HepG2 (cell line): ENCODE results near the gene DSN1. TPM values are rescaled to one million over a fixed set of nuclear protein-coding genes. Genes with fewer than 3 reads are reported as not detected.

Source experiments
- ATAC-seq: fragments of 200-7000 bp; cut with Tn5 transposase; 3 replicates; pipeline ENCODE4 v1.9.1; 2020; ENCODE audit warnings: mild to moderate bottlenecking, moderate library complexity
- BruUV-seq: library from RNA; stranded (reverse); fragments of 400-500 nt; replicated peaks from 2 replicates; lab custom pipeline; 2021; lab: Mats Ljungman, UMichigan
- CTCF ChIA-PET: fragments of 300-600 bp; formaldehyde crosslinking; extraction: SDS; loops from one replicate; lab custom pipeline; 2021; ENCODE audit warnings: low total read pairs, inconsistent platforms, low intra/inter-chr PET ratio; lab: Yijun Ruan, JAX
- POLR2A ChIA-PET: fragments of 350-600 bp; sonication (Branson Sonifier 250); formaldehyde crosslinking; loops from one replicate; lab custom pipeline; 2020; ENCODE audit warnings: antibody characterized with exemption, inconsistent platforms; lab: Yijun Ruan, JAX
- DNase-seq: peaks from one replicate; pipeline ENCODE4 v3.0.0-alpha.2; 2015; ENCODE audit warnings: low spot score
- FAIRE-seq: peaks from 3 replicates; lab custom pipeline; 2011; peaks lifted over from hg19 to GRCh38; lab: Jason Lieb, UNC
- H2AFZ ChIP-seq: one replicate; pipeline ENCODE4 v1.6.1; 2011; ENCODE audit warnings: low read length, inconsistent platforms
- H3K27ac ChIP-seq: fragments of 300-600 bp; 3 replicates; pipeline ENCODE4 v1.8.0; 2011; ENCODE audit warnings: mixed run types, mild to moderate bottlenecking, mixed read lengths, low read length, inconsistent platforms; ENCODE audit not compliant: insufficient read depth; ENCODE audit errors: extremely low read length
- H3K27me3 ChIP-seq, 2 experiments: fragments of 200-600 bp in 1 of 2; 2 replicates in 1 of 2; 3 replicates in 1 of 2; pipeline versions ENCODE4 v1.6.0 to v1.8.0; 2011; ENCODE audit warnings: low read length in 2 of 2, mild to moderate bottlenecking in 2 of 2, moderate library complexity in 2 of 2, inconsistent platforms in 1 of 2; ENCODE audit not compliant: insufficient read depth in 2 of 2, control insufficient read depth in 1 of 2
- H3K36me3 ChIP-seq, 2 experiments: fragments of 200-600 bp in 1 of 2; replicated peaks in 1 of 2; 2 replicates in 1 of 2; 3 replicates in 1 of 2; pipeline versions ENCODE4 v1.5.1 to v1.8.0; 2011; ENCODE audit warnings: low read length in 2 of 2, inconsistent platforms in 1 of 2; ENCODE audit not compliant: insufficient read depth in 2 of 2, control insufficient read depth in 1 of 2
- H3K4me1 ChIP-seq: 2 replicates; pipeline ENCODE4 v1.5.1; 2012; ENCODE audit warnings: low read length, inconsistent platforms; ENCODE audit not compliant: insufficient read depth
- H3K4me2 ChIP-seq: 2 replicates; pipeline ENCODE4 v1.6.0; 2011; ENCODE audit warnings: low read depth, low read length, inconsistent platforms
- H3K4me3 ChIP-seq, 3 experiments: fragments of 200-600 bp in 1 of 3; sonication (generic), shearing (Covaris generic) in 1 of 3; replicated peaks in 1 of 3; 2 replicates each; pipeline ENCODE4 v1.5.1; 2011 to 2016; ENCODE audit warnings: low read length in 3 of 3, inconsistent platforms in 2 of 3, low read depth in 2 of 3, mild to moderate bottlenecking in 2 of 3, control low read depth in 1 of 3, mixed read lengths in 1 of 3; ENCODE audit not compliant: insufficient read depth in 1 of 3
- H3K79me2 ChIP-seq: one replicate; pipeline ENCODE4 v1.6.1; 2011; ENCODE audit warnings: low read length, inconsistent platforms; ENCODE audit not compliant: insufficient read depth
- H3K9ac ChIP-seq: 2 replicates; pipeline ENCODE4 v1.6.0; 2011; ENCODE audit warnings: mild to moderate bottlenecking, low read depth, low read length, inconsistent platforms; ENCODE audit not compliant: insufficient read depth
- H3K9me3 ChIP-seq: 2 replicates; pipeline ENCODE4 v1.5.1; 2012; ENCODE audit warnings: mild to moderate bottlenecking, low read length
- H4K20me1 ChIP-seq: 2 replicates; pipeline ENCODE4 v1.6.0; 2011; ENCODE audit warnings: inconsistent platforms, mild to moderate bottlenecking, low read length, moderate library complexity; ENCODE audit not compliant: insufficient read depth
- EP300 ChIP-seq, 3 experiments: sonication (generic) in 1 of 3; formaldehyde crosslinking in 1 of 3; IDR thresholded peaks; 2 replicates each; pipeline versions ENCODE4 v1.5.1 to v1.6.1; 2011 to 2020; ENCODE audit warnings: low read depth in 2 of 3, low read length in 2 of 3, borderline replicate concordance in 1 of 3, improper control_type of control experiment in 1 of 3, mild to moderate bottlenecking in 1 of 3, missing genetic modification reagents in 1 of 3, moderate library complexity in 1 of 3
- USF2 ChIP-seq, 2 experiments: sonication (generic) in 1 of 2; formaldehyde crosslinking in 1 of 2; IDR thresholded peaks; 2 replicates each; pipeline versions ENCODE4 v1.5.1 to v1.6.1; 2011 to 2020; ENCODE audit warnings: borderline replicate concordance in 1 of 2, low read depth in 1 of 2, low read length in 1 of 2, mild to moderate bottlenecking in 1 of 2, missing genetic modification reagents in 1 of 2, moderate library complexity in 1 of 2
- ZNF121 ChIP-seq: sonication (generic); formaldehyde crosslinking; IDR thresholded peaks from 2 replicates; pipeline ENCODE4 v1.5.0; 2020; ENCODE audit warnings: mild to moderate bottlenecking, missing genetic modification reagents
- ZNF660 ChIP-seq: sonication (generic); formaldehyde crosslinking; IDR thresholded peaks from 2 replicates; pipeline ENCODE4 v1.5.1; 2020; ENCODE audit warnings: mild to moderate bottlenecking, low read depth, missing genetic modification reagents, borderline replicate concordance
- ZNF770 ChIP-seq: sonication (generic); formaldehyde crosslinking; IDR thresholded peaks from 2 replicates; pipeline ENCODE4 v1.5.0; 2020; ENCODE audit warnings: mild to moderate bottlenecking, missing genetic modification reagents
- WGBS: methylation state at CpG from one replicate; pipeline ENCODE4 v1.1.6; 2017; ENCODE audit warnings: low lambda C conversion rate; 5-methylcytosine and 5-hydroxymethylcytosine counted together
- in situ Hi-C: cut with HindIII; loops from 2 replicates; pipeline ENCODE4 v1.10.0; 2017; ENCODE audit warnings: low pct_unique_long_range_greater_than_20kb; ENCODE audit not compliant: extremely low pct_ligation_motif_present
- intact Hi-C: fragments of 100-400 bp; cut with micrococcal nuclease; formaldehyde crosslinking; loops from one replicate; pipeline ENCODE4 v1.10.0; 2022; ENCODE audit not compliant: unreplicated experiment
- polyA plus RNA-seq, 8 experiments: library from polyadenylated mRNA; depleted of rRNA in 3 of 8; stranded (reverse) in 7 of 8; unstranded in 1 of 8; fragments of >200 nt; fragmentation: Illumina TruSeq in 4 of 8; extraction: Trizol in 4 of 8; gene quantifications; 2 replicates each; pipeline versions ENCODE4 v1.2.1 to v1.2.3, GENCODE V29; 2011 to 2016; ENCODE audit warnings: low read depth in 4 of 8, missing spikeins in 1 of 8, mixed read lengths in 1 of 8; ENCODE audit not compliant: insufficient read depth in 1 of 8
- total RNA-seq, 5 experiments: library from RNA; depleted of rRNA; stranded (reverse); fragments of >200 nt; fragmentation: Illumina TruSeq; extraction: Trizol; gene quantifications; 2 replicates each; pipeline ENCODE4 v1.2.3, GENCODE V29; 2016; ENCODE audit warnings: low read depth in 1 of 5

Gene DSN1
- total and polyA plus RNA-seq, 2 of the 13 experiments (the other 11 are each of a cell fraction or from before 2014, with no cell fraction given): 18.7 to 53.7 TPM

- H4K20me1 ChIP-seq: no peaks in the 10 kb centered on the region
- CTCF ChIA-PET: no interaction called here
- TF ChIP-seq EP300 (IDR thresholded peaks at IDR 0.05; ENCODE audit: low read depth in 2 of 2, low read length in 2 of 2): no peak
- no peak for TF ChIP-seq EP300 (CRISPR knock-in tag; IDR thresholded peaks at IDR 0.05; ENCODE audit: borderline replicate concordance)
- TF ChIP-seq USF2 (IDR thresholded peaks at IDR 0.05; ENCODE audit: low read depth, low read length): no peak
- TF ChIP-seq USF2 (CRISPR knock-in tag; IDR thresholded peaks at IDR 0.05; ENCODE audit: borderline replicate concordance): 0 out of 2 replicates have a peak, but pooled peaks have one; percentile 12
- TF ChIP-seq, all 625 proteins: peak for 1
- WGBS: 92% methylated on average over 4 of the region's 4 CpGs
- Histone ChIP-seq H3K9me3 (no peaks in the 10 kb centered on the region), H3K4me3 (no peak overlapping the region), H3K9ac (no peak overlapping the region), H3K36me3 (peaks cover 17 to 34% of the 10 kb centered on the region in 2 experiments), H3K27ac (no peak overlapping the region), H3K4me2 (no peak overlapping the region), H3K79me2 (no peaks in the 10 kb centered on the region), H3K27me3 (no peaks in the 10 kb centered on the region), H3K4me1 (no peaks in the 10 kb centered on the region), H2AFZ (no peak overlapping the region)
- DNase-seq (no peak), ATAC-seq (no peak), FAIRE-seq (no peak)
- in situ Hi-C loops: no loop called here
- POLR2A ChIA-PET: no interaction called here
- BruUV-seq: no TSS peak
- intact Hi-C loops: no loop called here
Measured at GRCh38 chr20:36818861-36819260, 45.3 kb upstream of the DSN1 start.

- POLR2A ChIA-PET: no interaction called here
Measured at GRCh38 chr20:36818185-36818584, 44.6 kb upstream of the DSN1 start.

More at GRCh38 chr20:36818185-36818584, 44.6 kb upstream of the DSN1 start:
- no peaks in the 10 kb centered on the region for H3K9me3 ChIP-seq
- no peak overlapping the region for H3K9ac ChIP-seq
- H3K79me2 ChIP-seq: no peaks in the 10 kb centered on the region
- peaks cover 17 to 35% of the 10 kb centered on the region in 2 experiments for H3K36me3 ChIP-seq
- no peak overlapping the region for H2AFZ ChIP-seq
- H3K4me2 ChIP-seq: no peak overlapping the region
- intact Hi-C loops: no loop called here
- H3K27ac ChIP-seq: no peak overlapping the region
- in situ Hi-C loops: no loop called here
- 96% methylated on average over 1 of the region's 1 CpG for WGBS
- FAIRE-seq (no peak), ATAC-seq (no peak), DNase-seq (no peak)
- BruUV-seq: no TSS peak
- CTCF ChIA-PET: no interaction called here
- H4K20me1 ChIP-seq: no peaks in the 10 kb centered on the region
- H3K27me3 ChIP-seq: no peaks in the 10 kb centered on the region
- TF ChIP-seq ZNF660 (CRISPR knock-in tag) (no peak), ZNF770 (peak; percentile 30; the same call in 1 of the 2 replicates), ZNF121 (CRISPR knock-in tag) (peak; percentile 64; the same call in 1 of the 2 replicates)
- no peak overlapping the region for H3K4me3 ChIP-seq
- no peaks in the 10 kb centered on the region for H3K4me1 ChIP-seq
